GM19324 (cell line): ENCODE results near the gene FCN1.

Experiments
- ATAC-seq: cut with Tn5 transposase; IDR thresholded peaks from one replicate; pipeline ENCODE4 v1.9.1; 2021; ENCODE audit warnings: mild to moderate bottlenecking, moderate library complexity; ENCODE audit not compliant: unreplicated experiment, low FRiP score

FCN1 gene

GRCh38 chr9:134938346-134939079 lies 20.8 kb upstream of the FCN1 start:
- no peak for ATAC-seq

- ATAC-seq = no peak
These were observed 20.0 kb upstream of the FCN1 start for GRCh38 chr9:134937566-134938345.

- no peak for ATAC-seq
These were observed 19.4 kb upstream of the FCN1 start for GRCh38 chr9:134937164-134937555.

GRCh38 chr9:134936346-134937163 lies 18.8 kb upstream of the FCN1 start:
- ATAC-seq = no peak

DNA sequence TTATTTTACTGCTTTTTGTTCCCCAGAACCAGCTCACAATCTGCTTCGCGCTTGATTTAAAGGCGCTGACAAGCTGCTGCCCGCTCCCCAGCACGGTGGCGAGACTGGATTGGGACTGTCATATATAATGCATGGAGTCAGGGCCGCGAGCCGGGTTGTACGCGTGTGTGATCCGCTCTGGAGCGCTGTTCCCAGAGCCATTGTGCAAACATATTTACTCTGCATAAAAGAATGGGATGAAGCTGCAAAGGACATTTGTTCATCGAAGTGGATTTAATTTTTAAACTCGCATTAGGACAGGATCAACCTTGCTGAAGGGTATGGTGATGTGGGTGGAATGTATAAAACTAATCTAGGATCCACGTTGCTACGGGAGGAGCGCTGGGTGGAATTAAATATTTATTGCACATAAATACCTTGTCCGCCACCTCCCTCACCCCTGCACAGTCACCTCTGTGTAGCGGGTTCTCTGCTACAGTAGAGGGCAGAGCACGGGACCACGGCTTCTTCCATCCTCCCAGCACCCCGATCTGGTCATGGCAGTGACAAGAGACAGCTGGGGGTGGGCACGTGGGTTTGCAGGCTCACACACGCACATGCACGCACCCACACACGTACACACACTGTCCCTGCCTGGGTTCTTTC lies 18.1 kb upstream of the FCN1 start:
- ATAC-seq = no peak

- ATAC-seq = no peak
These were observed 17.4 kb upstream of the FCN1 start for GRCh38 chr9:134935056-134935640.

DNA sequence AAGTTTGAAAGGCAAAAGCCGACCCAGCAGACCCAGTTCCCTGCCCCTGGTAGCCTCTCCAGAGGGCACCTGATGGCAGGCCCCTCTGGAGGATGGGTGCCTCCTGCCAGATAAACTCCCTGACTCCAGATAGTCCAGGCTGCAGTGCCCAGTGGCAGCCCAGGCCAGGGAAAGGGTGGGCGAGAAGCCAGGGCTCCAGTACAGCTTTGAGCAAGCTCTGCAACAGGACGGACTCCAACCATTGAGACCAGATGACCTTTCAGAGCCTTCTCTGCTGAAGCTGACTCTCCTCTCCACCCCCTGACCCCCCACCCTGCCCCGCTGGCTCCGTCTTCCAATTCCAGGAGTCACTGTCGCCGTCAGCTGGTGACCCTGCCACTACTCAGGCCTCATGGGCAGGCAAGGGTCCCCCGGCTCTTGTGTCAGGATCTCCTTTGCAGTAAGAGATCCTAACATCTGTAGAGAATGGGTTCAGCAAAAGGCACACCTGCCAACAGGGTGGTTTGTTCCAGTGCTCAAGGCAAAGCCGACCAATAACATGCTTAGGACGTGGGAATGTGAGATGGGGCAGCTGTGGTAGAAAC lies 15.5 kb upstream of the FCN1 start:
- no peak for ATAC-seq

- no peak for ATAC-seq
These were observed 14.9 kb upstream of the FCN1 start for GRCh38 chr9:134932606-134933005.

DNA sequence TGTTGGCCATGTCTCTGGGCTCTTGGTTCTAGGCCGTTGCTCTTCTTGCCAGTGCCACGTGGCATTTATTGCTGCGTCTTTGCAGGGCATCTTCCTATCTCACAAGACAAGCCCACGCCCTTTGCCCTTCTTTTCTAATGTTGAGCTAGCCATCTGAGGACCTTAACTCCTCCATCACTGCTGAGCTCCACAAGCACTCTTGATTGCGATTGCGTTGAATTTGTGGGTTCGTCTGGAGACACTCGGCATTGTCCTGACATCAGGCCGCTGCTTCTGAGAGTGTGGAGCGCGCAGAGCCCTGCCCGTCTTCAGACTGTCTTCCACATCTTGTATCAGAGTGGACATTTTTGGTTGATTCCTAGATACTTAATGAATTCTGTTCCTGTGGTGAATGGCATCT lies 14.5 kb upstream of the FCN1 start:
- ATAC-seq = no peak

GRCh38 chr9:134930398-134930797 lies 12.7 kb upstream of the FCN1 start:
- peak; percentile 73 for ATAC-seq

- peak; percentile 1 for ATAC-seq
These were observed 11.8 kb upstream of the FCN1 start for GRCh38 chr9:134929193-134930158.

DNA sequence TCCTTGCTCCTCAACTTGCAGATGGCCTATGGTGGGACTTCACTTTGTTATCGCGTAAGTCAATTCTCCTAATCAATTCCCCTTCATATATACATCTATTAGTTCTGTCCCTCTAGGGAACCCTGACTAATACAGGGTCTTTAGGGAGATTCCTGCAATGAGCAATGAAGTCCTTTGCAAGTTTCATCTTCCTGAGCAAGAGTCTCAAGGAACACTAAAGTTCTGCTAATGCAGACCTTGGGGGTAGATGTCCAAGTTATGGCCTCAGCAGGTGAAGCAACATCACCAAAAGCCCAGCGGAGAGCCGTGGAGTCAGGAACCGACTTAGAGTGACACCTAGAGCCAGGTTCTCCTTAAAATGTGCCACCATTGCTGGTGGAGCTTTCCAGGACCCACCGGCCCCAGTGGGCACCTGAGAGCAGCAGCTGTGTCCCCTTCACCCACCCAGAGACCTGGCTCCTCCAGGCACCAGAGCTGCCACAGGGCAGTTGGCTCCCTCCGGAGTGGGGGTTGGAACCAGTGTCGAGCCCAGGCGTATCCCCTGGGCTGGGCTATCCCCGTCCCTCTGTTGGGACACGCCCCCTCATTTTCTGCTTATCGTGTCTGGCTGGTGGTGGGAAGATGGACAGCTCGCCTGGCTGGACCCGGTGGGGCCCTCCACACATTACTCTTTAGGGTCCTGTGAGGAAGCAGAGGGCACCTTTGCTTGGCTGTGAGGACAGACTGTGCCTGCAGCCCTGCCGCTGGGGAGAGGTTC lies 10.9 kb upstream of the FCN1 start:
- ATAC-seq = no peak

- no peak for ATAC-seq
These were observed 7.3 kb upstream of the FCN1 start for GRCh38 chr9:134925011-134925511.

DNA sequence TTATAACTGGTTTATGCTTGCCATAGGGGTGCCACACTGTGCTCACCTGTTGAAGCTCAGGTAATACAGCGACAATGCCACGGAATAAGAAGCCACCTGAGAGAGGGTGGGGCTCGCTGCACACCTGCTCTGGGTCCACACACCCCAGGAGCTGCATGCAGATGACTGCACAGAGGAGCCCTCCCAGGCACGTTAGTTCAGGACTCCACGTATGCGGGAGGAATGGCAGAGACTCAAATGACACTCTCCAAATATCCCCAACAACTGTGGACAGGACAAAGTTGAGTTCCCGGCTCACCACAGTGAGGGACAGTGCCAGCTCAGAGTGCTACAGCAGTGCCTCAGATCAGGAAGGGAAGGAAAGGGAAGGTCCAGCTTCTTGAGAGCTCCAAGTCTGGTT lies 5.8 kb upstream of the FCN1 start:
- ATAC-seq = no peak

GRCh38 chr9:134922932-134923240 lies 5.2 kb upstream of the FCN1 start:
- ATAC-seq = no peak

GRCh38 chr9:134922066-134922931 lies 4.6 kb upstream of the FCN1 start:
- no peak for ATAC-seq

DNA sequence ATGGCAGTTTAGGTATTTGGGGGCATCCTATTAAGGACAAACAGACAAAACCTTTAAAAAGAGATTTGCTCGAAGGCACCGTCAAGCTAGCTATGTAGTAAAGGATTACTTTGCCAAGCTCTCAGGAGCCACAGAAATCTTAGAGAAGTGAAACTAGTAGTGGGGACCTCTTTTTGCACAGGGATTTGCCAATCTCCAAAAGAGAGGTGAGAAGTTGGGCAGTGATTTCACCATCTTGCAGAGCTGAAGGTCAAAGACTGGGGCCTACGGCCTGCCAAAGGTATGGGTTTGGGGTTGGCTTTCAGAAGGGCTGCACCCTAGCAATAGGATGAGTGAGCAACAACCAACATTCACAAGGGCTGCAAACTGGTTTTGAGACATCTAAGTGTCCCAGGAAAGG lies 1.6 kb upstream of the FCN1 start:
- ATAC-seq = no peak
